Erythroblast (primary cell): ENCODE data around the gene INTS1.

Source experiments
- GATA1 ChIP-seq: IDR thresholded peaks from 2 replicates; pipeline ENCODE4 v1.6.1; 2011; ENCODE audit warnings: low read depth, mild to moderate bottlenecking, control low read depth, low read length, moderate library complexity
- POLR2A ChIP-seq: IDR thresholded peaks from 2 replicates; pipeline ENCODE4 v1.6.1; 2011; ENCODE audit warnings: mild to moderate bottlenecking, low read length

DNA sequence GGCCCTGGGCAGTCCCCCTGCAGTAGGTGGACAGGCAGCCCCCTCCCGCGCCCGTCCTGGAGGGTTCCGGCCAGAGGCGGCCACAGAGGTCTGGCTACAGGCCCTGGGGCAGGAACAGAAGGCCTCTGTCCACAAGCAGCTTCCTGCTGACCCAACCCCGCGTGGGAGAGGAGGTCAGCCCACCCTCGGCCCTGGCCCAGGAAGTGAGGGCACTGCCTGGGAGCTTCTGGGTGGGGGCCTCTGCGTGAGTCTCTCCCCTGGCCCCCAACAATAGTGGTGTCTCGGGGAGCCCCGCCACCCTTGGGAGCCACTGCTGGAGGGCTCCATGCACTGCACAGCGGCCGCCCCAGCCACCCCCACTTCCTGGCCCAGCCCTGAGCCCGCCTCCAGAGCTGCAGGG lies 49.6 kb downstream of the INTS1 start:
- TF ChIP-seq POLR2A (no peak), GATA1 (no peak)
